ENCODE measurements around the gene CNP. TPM values are rescaled to one million over a fixed set of nuclear protein-coding genes. Genes with fewer than 3 reads are reported as not detected.

Gene CNP
- total RNA-seq, 4 donors from 2014 or later = 25.4 to 96.1 (median 55.2) TPM

DNA sequence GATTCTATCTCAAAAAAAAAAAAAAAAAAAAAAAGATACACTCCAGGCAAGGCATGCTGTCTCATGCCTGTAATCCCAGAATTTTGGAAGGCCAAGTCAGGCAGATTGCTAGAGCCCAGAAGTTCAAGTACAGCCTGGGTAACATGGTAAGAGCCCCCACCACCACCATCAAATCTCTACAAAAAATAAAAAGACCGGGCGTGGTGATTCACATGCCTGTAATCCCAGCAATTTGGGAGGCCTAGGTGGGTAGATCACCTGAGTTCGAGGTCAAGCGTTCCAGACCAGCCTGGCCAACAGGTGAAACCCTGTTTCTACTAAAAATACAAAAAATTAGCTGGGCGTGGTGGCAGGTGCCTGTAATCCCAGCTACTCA, 46.0 kb upstream of the CNP start:
- TF ChIP-seq, protein P1, sequence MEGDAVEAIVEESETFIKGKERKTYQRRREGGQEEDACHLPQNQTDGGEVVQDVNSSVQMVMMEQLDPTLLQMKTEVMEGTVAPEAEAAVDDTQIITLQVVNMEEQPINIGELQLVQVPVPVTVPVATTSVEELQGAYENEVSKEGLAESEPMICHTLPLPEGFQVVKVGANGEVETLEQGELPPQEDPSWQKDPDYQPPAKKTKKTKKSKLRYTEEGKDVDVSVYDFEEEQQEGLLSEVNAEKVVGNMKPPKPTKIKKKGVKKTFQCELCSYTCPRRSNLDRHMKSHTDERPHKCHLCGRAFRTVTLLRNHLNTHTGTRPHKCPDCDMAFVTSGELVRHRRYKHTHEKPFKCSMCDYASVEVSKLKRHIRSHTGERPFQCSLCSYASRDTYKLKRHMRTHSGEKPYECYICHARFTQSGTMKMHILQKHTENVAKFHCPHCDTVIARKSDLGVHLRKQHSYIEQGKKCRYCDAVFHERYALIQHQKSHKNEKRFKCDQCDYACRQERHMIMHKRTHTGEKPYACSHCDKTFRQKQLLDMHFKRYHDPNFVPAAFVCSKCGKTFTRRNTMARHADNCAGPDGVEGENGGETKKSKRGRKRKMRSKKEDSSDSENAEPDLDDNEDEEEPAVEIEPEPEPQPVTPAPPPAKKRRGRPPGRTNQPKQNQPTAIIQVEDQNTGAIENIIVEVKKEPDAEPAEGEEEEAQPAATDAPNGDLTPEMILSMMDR (IDR thresholded peaks at IDR 0.05; ENCODE audit: low read depth) = no peak

DNA sequence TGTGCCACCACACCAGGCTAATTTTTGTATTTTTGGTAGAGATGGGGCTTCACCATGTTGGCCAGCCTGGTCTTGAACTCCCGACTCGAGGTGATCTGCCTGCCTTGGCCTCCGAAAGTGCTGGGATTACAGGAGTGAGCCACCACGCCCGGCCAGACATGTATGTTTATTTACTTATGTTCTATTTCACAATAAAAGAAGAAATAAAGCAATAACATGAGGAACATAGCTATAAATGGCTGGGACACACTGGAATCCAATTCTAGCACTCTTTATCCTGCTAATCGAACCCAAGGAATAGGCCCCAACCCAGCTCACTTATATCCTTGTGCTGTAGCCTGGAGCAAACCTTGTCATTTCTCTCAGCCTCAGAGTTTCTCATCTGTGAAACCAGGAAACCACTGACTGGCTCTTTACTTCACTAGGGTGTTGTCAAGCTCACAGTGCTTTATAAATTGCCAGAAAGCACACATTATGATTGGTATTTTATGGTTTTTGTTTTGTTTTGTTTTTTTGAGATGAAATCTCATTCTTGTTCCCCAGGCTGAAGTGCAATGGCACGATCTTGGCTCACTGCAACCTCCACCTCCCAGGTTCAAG, 40.5 kb upstream of the CNP start:
- TF ChIP-seq, protein P1 (IDR thresholded peaks at IDR 0.05; ENCODE audit: low read depth) = no peak

DNA sequence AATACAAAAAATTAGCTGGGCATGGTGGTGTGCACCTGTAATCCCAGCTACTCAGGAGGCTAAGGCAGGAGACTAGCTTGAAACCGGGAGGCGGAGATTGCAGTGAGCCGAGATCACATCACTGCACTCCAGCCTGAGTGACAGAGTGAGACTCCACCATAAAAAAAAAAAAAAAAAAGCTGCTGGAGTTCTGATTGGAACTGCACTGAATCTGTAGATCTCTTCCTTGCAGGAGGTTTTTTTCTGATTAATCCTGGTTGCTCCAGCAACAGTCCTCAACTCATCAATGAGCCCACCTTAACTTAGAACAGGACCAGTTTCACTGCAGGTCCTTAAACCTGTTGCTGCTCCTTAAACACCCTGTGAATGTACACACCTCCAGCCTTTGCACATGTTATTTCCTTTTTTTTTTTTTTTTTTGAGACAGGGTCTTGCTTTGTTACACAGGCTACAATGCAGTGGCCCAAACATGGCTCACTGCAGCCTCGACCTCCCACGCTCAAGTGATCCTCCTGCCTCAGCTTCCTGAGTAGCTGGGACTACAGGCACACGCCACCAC, 37.8 kb upstream of the CNP start:
- TF ChIP-seq, protein P1 (IDR thresholded peaks at IDR 0.05; ENCODE audit: low read depth) = no peak

DNA sequence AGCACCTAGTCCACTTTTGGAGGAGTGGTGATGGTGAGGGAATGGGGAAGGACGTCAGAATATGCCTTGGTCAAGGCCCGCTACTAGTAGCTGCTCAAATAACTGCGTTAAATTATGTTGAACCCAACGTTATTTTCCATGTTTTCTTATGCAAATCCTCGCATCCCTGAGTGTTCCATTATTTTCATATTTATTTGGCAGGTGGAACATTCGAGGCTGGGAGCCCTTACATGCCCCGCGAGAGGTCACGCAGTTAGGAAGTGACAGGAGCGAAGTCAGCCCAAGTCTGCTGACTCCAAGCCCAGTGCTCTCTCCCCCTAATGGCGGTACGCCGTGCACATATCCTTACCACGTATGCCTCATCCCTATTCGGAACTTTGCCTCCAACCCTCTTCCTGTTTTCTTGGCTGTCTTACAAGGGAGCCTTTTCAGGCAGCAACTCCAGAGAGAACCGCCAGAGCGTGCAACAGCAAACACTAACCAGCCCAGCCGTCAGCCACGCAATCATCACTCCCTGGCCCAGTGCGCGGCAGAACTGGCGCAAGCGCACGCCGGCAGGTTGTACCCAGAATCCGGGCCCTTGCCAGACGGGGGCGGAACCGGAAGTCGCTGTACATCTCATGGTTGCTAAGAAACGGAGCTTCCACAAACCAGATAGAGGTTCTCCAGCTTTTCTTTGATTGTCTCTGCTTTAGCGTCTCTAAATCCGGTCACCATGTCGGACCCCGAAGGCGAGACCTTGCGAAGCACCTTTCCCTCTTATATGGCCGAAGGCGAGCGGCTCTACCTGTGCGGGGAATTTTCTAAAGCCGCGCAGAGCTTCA, 36.4 kb upstream of the CNP start, which contains the start of gene ODAD4:
ODAD4 (plus strand) TSS at position 609 of the 824 bp plus-strand sequence; CDS start at position 716, 107 bp downstream.
- TF ChIP-seq, protein P1 (IDR thresholded peaks at IDR 0.05; ENCODE audit: low read depth) = no peak

DNA sequence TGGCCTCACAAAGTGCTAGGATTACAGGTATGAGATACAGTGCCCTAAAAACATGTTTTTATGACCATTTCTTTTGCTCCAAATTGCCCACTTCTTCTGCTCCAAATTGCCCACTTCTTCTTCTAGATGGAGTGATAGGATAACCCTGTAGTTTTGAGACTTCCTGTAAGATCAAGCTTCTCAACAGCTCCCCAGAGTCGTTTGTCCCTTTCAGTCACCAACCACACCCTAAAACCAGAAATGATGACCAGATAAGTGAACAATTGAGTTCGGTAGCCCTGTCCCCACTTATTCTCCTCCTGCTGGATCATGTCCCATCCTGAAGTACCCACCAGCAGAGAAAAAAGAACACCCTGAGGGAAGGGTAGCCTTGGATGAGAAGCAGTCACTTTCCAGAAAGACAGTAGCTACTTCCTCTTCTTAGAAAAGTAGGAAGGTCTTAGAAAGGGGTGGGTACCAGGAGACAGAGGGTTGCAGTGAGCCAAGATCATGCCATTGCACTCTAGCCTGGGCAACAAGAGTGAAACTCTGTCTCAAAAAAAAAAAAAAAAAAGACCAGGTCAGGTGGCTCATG, 33.7 kb upstream of the CNP start:
- TF ChIP-seq, protein P1 (IDR thresholded peaks at IDR 0.05; ENCODE audit: low read depth) = no peak

DNA sequence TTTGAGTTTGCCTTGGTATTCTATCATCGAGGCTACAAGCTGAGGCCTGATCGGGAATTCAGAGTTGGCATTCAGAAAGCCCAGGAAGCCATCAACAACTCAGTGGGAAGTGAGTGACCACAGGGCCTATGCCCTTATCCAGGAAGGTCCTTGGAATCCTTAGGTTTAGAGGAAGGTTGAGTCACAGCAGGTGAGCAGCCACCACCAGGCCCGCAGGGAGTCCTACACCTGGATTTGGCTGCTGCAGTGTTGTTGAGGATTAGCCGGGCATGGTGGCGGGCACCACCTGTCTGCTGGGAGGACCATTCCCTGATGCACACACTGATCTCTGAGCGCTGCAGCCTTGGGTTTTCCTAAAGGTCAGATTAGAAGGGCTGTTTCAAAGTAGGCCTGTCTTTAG, 31.0 kb upstream of the CNP start:
- TF ChIP-seq, protein P1 (IDR thresholded peaks at IDR 0.05; ENCODE audit: low read depth) = no peak

All from subcutaneous adipose tissue (tissue), 4 donors.